Gastrocnemius medialis (tissue), 4 donors: ENCODE measurements around the gene N4BP3.

ENCODE experiments used
- CTCF ChIP-seq, 5 experiments: fragments of 450-650 bp in 3 of 5; fragments of 200-600 bp in 2 of 5; sonication (generic) in 2 of 5; IDR thresholded peaks in 4 of 5; conservative IDR thresholded peaks in 1 of 5; 1 replicate in 4 of 5; 2 replicates in 1 of 5; pipeline ENCODE4 v1.5.1; 2016 to 2019; ENCODE audit warnings: antibody characterized with exemption in 5 of 5, mild to moderate bottlenecking in 3 of 5, moderate library complexity in 3 of 5
- POLR2A ChIP-seq, 2 donors: fragments of 450-650 bp; IDR thresholded peaks; one replicate each; pipeline ENCODE4 v1.6.1; 2017; ENCODE audit warnings: antibody characterized with exemption in 2 of 2, mild to moderate bottlenecking in 2 of 2, moderate library complexity in 2 of 2

GRCh38 chr5:178090856-178091255, 22.5 kb upstream of the N4BP3 start:
- no peak for TF ChIP-seq CTCF (IDR thresholded peaks at IDR 0.05 in 4 of 5, conservative IDR thresholded peaks at IDR 0.05 in 1 of 5)
- TF ChIP-seq POLR2A (IDR thresholded peaks at IDR 0.05), result no peak
